MM.1S (cell line): ENCODE measurements around the gene FRMD1.

ENCODE experiments used
- DNase-seq: peaks from one replicate; pipeline ENCODE4 v3.0.0-alpha.2; 2015
- H2AFZ ChIP-seq: fragments of 300-600 bp; sonication (generic); 2 replicates; pipeline ENCODE4 v1.6.0; 2016; ENCODE audit warnings: antibody characterized with exemption, low read length
- H3F3A ChIP-seq: fragments of 300-600 bp; sonication (generic); 2 replicates; pipeline ENCODE4 v1.6.1; 2016; ENCODE audit warnings: mild to moderate bottlenecking, antibody characterized with exemption, low read length, moderate library complexity, mixed read lengths; ENCODE audit not compliant: insufficient read depth
- H3K27ac ChIP-seq: fragments of 300-600 bp; sonication (generic); 2 replicates; pipeline ENCODE4 v1.5.1; 2016; ENCODE audit warnings: mild to moderate bottlenecking, low read length
- H3K27me3 ChIP-seq: fragments of 300-600 bp; sonication (generic); replicated peaks from 2 replicates; pipeline ENCODE4 v1.6.0; 2016; ENCODE audit warnings: low read length; ENCODE audit not compliant: insufficient read depth
- H3K36me3 ChIP-seq: fragments of 300-600 bp; sonication (generic); replicated peaks from 2 replicates; pipeline ENCODE4 v1.6.1; 2016; ENCODE audit warnings: mild to moderate bottlenecking, low read length, mixed read lengths; ENCODE audit not compliant: insufficient read depth
- H3K4me1 ChIP-seq: fragments of 300-600 bp; sonication (generic); 2 replicates; pipeline ENCODE4 v1.6.1; 2016; ENCODE audit warnings: low read length, mixed read lengths
- H3K4me2 ChIP-seq: fragments of 300-600 bp; sonication (generic); 2 replicates; pipeline ENCODE4 v1.6.0; 2016; ENCODE audit warnings: low read depth, low read length
- H3K4me3 ChIP-seq: fragments of 300-600 bp; sonication (generic); 2 replicates; pipeline ENCODE4 v1.5.1; 2016; ENCODE audit warnings: low read length, mixed read lengths
- H3K79me2 ChIP-seq: fragments of 300-600 bp; sonication (generic); 2 replicates; pipeline ENCODE4 v1.6.1; 2016; ENCODE audit warnings: mixed run types, low read length, mixed read lengths
- H3K9ac ChIP-seq: fragments of 300-600 bp; sonication (generic); 2 replicates; pipeline ENCODE4 v1.6.1; 2016; ENCODE audit warnings: low read length, mixed read lengths
- H3K9me2 ChIP-seq: fragments of 300-600 bp; sonication (generic); replicated peaks from 2 replicates; pipeline ENCODE4 v1.6.1; 2016; ENCODE audit warnings: mild to moderate bottlenecking, low read length, mixed read lengths; ENCODE audit not compliant: insufficient read depth
- H3K9me3 ChIP-seq: fragments of 300-600 bp; sonication (generic); replicated peaks from 2 replicates; pipeline ENCODE4 v1.6.1; 2016; ENCODE audit warnings: mild to moderate bottlenecking, low read length, mixed read lengths; ENCODE audit not compliant: insufficient read depth
- H4K20me1 ChIP-seq: fragments of 300-600 bp; sonication (generic); 2 replicates; pipeline ENCODE4 v1.6.1; 2016; ENCODE audit warnings: mild to moderate bottlenecking, low read length, moderate library complexity, mixed read lengths; ENCODE audit not compliant: insufficient read depth
- EZH2 ChIP-seq: fragments of 300-600 bp; sonication (generic); optimal IDR thresholded peaks from 2 replicates; pipeline ENCODE3; 2017; ENCODE audit warnings: low read depth, mild to moderate bottlenecking, antibody characterized with exemption, low read length, mixed read lengths
- EZH2phosphoT487 ChIP-seq: fragments of 300-600 bp; sonication (generic); IDR thresholded peaks from 2 replicates; pipeline ENCODE4 v1.6.1; 2018; ENCODE audit warnings: antibody characterized with exemption, low read length
- TF ChIP-seq, protein P1 (sequence below): fragments of 300-600 bp; sonication (generic); IDR thresholded peaks from 2 replicates; pipeline ENCODE4 v1.5.1; 2016; ENCODE audit warnings: antibody characterized with exemption, low read length, mixed read lengths

The FRMD1 gene

GRCh38 chr6:168017629-168018028, 61.4 kb downstream of the FRMD1 start:
- no peak for DNase-seq
- Histone ChIP-seq H3K9ac (no peak overlapping the region), H3K27ac (no peak overlapping the region), H3K4me3 (no peak overlapping the region), H4K20me1 (no peaks in the 10 kb centered on the region), H3K27me3 (peaks cover 22% of the 10 kb centered on the region; the same call in 1 of the 2 replicates), H3K79me2 (no peaks in the 10 kb centered on the region), H3K4me2 (no peak overlapping the region), H3F3A (no peaks in the 10 kb centered on the region), H3K9me3 (no peaks in the 10 kb centered on the region), H2AFZ (no peak overlapping the region), H3K4me1 (no peaks in the 10 kb centered on the region), H3K36me3 (no peaks in the 10 kb centered on the region), H3K9me2 (no peaks in the 10 kb centered on the region)
- no peak for TF ChIP-seq EZH2
- no peak for TF ChIP-seq EZH2phosphoT487
- TF ChIP-seq, protein P1, sequence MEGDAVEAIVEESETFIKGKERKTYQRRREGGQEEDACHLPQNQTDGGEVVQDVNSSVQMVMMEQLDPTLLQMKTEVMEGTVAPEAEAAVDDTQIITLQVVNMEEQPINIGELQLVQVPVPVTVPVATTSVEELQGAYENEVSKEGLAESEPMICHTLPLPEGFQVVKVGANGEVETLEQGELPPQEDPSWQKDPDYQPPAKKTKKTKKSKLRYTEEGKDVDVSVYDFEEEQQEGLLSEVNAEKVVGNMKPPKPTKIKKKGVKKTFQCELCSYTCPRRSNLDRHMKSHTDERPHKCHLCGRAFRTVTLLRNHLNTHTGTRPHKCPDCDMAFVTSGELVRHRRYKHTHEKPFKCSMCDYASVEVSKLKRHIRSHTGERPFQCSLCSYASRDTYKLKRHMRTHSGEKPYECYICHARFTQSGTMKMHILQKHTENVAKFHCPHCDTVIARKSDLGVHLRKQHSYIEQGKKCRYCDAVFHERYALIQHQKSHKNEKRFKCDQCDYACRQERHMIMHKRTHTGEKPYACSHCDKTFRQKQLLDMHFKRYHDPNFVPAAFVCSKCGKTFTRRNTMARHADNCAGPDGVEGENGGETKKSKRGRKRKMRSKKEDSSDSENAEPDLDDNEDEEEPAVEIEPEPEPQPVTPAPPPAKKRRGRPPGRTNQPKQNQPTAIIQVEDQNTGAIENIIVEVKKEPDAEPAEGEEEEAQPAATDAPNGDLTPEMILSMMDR, result no peak

- no peaks in the 10 kb centered on the region for H3K4me1 ChIP-seq
- H3K9me3 ChIP-seq, result no peaks in the 10 kb centered on the region
- no peak overlapping the region for H3K27ac ChIP-seq
- peaks cover 22% of the 10 kb centered on the region; the same call in 1 of the 2 replicates for H3K27me3 ChIP-seq
- no peak for DNase-seq
- H3K9ac ChIP-seq, result no peak overlapping the region
- no peak for TF ChIP-seq EZH2
- TF ChIP-seq, protein P1, result no peak
- no peak for TF ChIP-seq EZH2phosphoT487
- H3K4me2 ChIP-seq, result no peak overlapping the region
- no peaks in the 10 kb centered on the region for H4K20me1 ChIP-seq
- H3F3A ChIP-seq, result no peaks in the 10 kb centered on the region
- no peak overlapping the region for H2AFZ ChIP-seq
- no peaks in the 10 kb centered on the region for H3K36me3 ChIP-seq
- H3K9me2 ChIP-seq, result no peaks in the 10 kb centered on the region
- no peaks in the 10 kb centered on the region for H3K79me2 ChIP-seq
- no peak overlapping the region for H3K4me3 ChIP-seq
Measured at GRCh38 chr6:168016721-168017525, 62.1 kb downstream of the FRMD1 start.

- Histone ChIP-seq H3K79me2 (no peaks in the 10 kb centered on the region), H3K36me3 (no peaks in the 10 kb centered on the region), H4K20me1 (no peaks in the 10 kb centered on the region), H2AFZ (no peak overlapping the region), H3F3A (no peaks in the 10 kb centered on the region), H3K9me3 (no peaks in the 10 kb centered on the region), H3K4me2 (no peak overlapping the region), H3K4me1 (no peaks in the 10 kb centered on the region), H3K9ac (no peak overlapping the region), H3K9me2 (no peaks in the 10 kb centered on the region), H3K27me3 (peaks cover 22% of the 10 kb centered on the region; the same call in 1 of the 2 replicates), H3K27ac (no peak overlapping the region), H3K4me3 (no peak overlapping the region)
- no peak for DNase-seq
- no peak for TF ChIP-seq EZH2
Measured at GRCh38 chr6:168016176-168016620, 62.8 kb downstream of the FRMD1 start.
